ENCODE data around the gene LOXHD1.

The LOXHD1 gene

GRCh38 chr18:46456691-46457090 lies 200.3 kb downstream of the LOXHD1 start:
- Histone ChIP-seq H4K20me1 (ENCODE audit: insufficient read depth, low read length) (peaks cover 3% of the 10 kb centered on the region; the same call in 1 of the 2 replicates), H3K4me1 (ENCODE audit: insufficient read depth, low read length) (no peaks in the 10 kb centered on the region), H2AFZ (ENCODE audit: low read depth, low read length) (no peak overlapping the region), H3K4me3 (ENCODE audit: low read depth in 1 of 2, low read length in 2 of 2) (no peak overlapping the region), H3K36me3 (ENCODE audit: insufficient read depth, low read length) (peaks cover 19% of the 10 kb centered on the region), H3K9me3 (ENCODE audit: insufficient read depth, low read length, severe bottlenecking) (no peaks in the 10 kb centered on the region), H3K9ac (ENCODE audit: low read depth, low read length) (no peak overlapping the region), H3K4me2 (ENCODE audit: insufficient read depth, low read length) (no peak overlapping the region), H3K27ac (ENCODE audit: low read length) (no peak overlapping the region), H3K27me3 (ENCODE audit: insufficient read depth, low read length, poor library complexity) (no peaks in the 10 kb centered on the region), H3K79me2 (ENCODE audit: insufficient read depth, low read length) (no peaks in the 10 kb centered on the region)
- DNase-seq (no peak), ATAC-seq (ENCODE audit: insufficient read depth, low read depth) (no peak)
- TF ChIP-seq CTCF (IDR thresholded peaks at IDR 0.05; ENCODE audit: borderline replicate concordance, extremely low read depth, low read length, poor library complexity, severe bottlenecking) = no peak
- TF ChIP-seq EZH2 (IDR thresholded peaks at IDR 0.05; ENCODE audit: borderline replicate concordance, low read depth, low read length, severe bottlenecking) = no peak

- ATAC-seq (ENCODE audit: insufficient read depth, low read depth) = no peak
- no peak overlapping the region for H3K27ac ChIP-seq (ENCODE audit: low read length)
- H3K9ac ChIP-seq (ENCODE audit: low read depth, low read length) = no peak overlapping the region
- no peak overlapping the region for H3K4me3 ChIP-seq (ENCODE audit: low read depth in 1 of 2, low read length in 2 of 2)
- H3K27me3 ChIP-seq (ENCODE audit: insufficient read depth, low read length, poor library complexity) = no peaks in the 10 kb centered on the region
- no peaks in the 10 kb centered on the region for H3K4me1 ChIP-seq (ENCODE audit: insufficient read depth, low read length)
- no peak overlapping the region for H2AFZ ChIP-seq (ENCODE audit: low read depth, low read length)
- no peak overlapping the region for H3K4me2 ChIP-seq (ENCODE audit: insufficient read depth, low read length)
- H3K79me2 ChIP-seq (ENCODE audit: insufficient read depth, low read length) = no peaks in the 10 kb centered on the region
- H3K36me3 ChIP-seq (ENCODE audit: insufficient read depth, low read length) = peaks cover 48% of the 10 kb centered on the region
- H3K9me3 ChIP-seq (ENCODE audit: insufficient read depth, low read length, severe bottlenecking) = peaks cover 13% of the 10 kb centered on the region
- no peaks in the 10 kb centered on the region for H4K20me1 ChIP-seq (ENCODE audit: insufficient read depth, low read length)
- no peak for DNase-seq
- no peak for TF ChIP-seq CTCF (IDR thresholded peaks at IDR 0.05; ENCODE audit: borderline replicate concordance, extremely low read depth, low read length, poor library complexity, severe bottlenecking)
- no peak for TF ChIP-seq EZH2 (IDR thresholded peaks at IDR 0.05; ENCODE audit: borderline replicate concordance, low read depth, low read length, severe bottlenecking)
These were observed 204.2 kb downstream of the LOXHD1 start for GRCh38 chr18:46452820-46453219.

GRCh38 chr18:46449499-46449898 lies 207.5 kb downstream of the LOXHD1 start:
- no peaks in the 10 kb centered on the region for H3K4me1 ChIP-seq (ENCODE audit: insufficient read depth, low read length)
- peaks cover 13% of the 10 kb centered on the region for H3K9me3 ChIP-seq (ENCODE audit: insufficient read depth, low read length, severe bottlenecking)
- no peak overlapping the region for H3K9ac ChIP-seq (ENCODE audit: low read depth, low read length)
- H3K4me3 ChIP-seq (ENCODE audit: low read depth in 1 of 2, low read length in 2 of 2) = no peak overlapping the region
- no peak overlapping the region for H3K4me2 ChIP-seq (ENCODE audit: insufficient read depth, low read length)
- H3K27me3 ChIP-seq (ENCODE audit: insufficient read depth, low read length, poor library complexity) = no peaks in the 10 kb centered on the region
- H4K20me1 ChIP-seq (ENCODE audit: insufficient read depth, low read length) = no peaks in the 10 kb centered on the region
- DNase-seq (no peak), ATAC-seq (ENCODE audit: insufficient read depth, low read depth) (no peak)
- H3K36me3 ChIP-seq (ENCODE audit: insufficient read depth, low read length) = peaks cover 45% of the 10 kb centered on the region
- H2AFZ ChIP-seq (ENCODE audit: low read depth, low read length) = no peak overlapping the region
- H3K79me2 ChIP-seq (ENCODE audit: insufficient read depth, low read length) = no peaks in the 10 kb centered on the region
- no peak for TF ChIP-seq CTCF (IDR thresholded peaks at IDR 0.05; ENCODE audit: borderline replicate concordance, extremely low read depth, low read length, poor library complexity, severe bottlenecking)
- TF ChIP-seq EZH2 (IDR thresholded peaks at IDR 0.05; ENCODE audit: borderline replicate concordance, low read depth, low read length, severe bottlenecking) = no peak
- H3K27ac ChIP-seq (ENCODE audit: low read length) = no peak overlapping the region

- H3K27ac ChIP-seq (ENCODE audit: low read length) = no peak overlapping the region
- no peak for DNase-seq
- no peaks in the 10 kb centered on the region for H3K4me1 ChIP-seq (ENCODE audit: insufficient read depth, low read length)
- no peak overlapping the region for H2AFZ ChIP-seq (ENCODE audit: low read depth, low read length)
- no peak overlapping the region for H3K9ac ChIP-seq (ENCODE audit: low read depth, low read length)
- H3K9me3 ChIP-seq (ENCODE audit: insufficient read depth, low read length, severe bottlenecking) = peaks cover 13% of the 10 kb centered on the region
- ATAC-seq (ENCODE audit: insufficient read depth, low read depth) = no peak
- H3K36me3 ChIP-seq (ENCODE audit: insufficient read depth, low read length) = peaks cover 45% of the 10 kb centered on the region
- H3K4me3 ChIP-seq (ENCODE audit: low read depth in 1 of 2, low read length in 2 of 2) = no peak overlapping the region
- H4K20me1 ChIP-seq (ENCODE audit: insufficient read depth, low read length) = no peaks in the 10 kb centered on the region
- no peak for TF ChIP-seq EZH2 (IDR thresholded peaks at IDR 0.05; ENCODE audit: borderline replicate concordance, low read depth, low read length, severe bottlenecking)
- no peak for TF ChIP-seq CTCF (IDR thresholded peaks at IDR 0.05; ENCODE audit: borderline replicate concordance, extremely low read depth, low read length, poor library complexity, severe bottlenecking)
- H3K27me3 ChIP-seq (ENCODE audit: insufficient read depth, low read length, poor library complexity) = no peaks in the 10 kb centered on the region
- H3K4me2 ChIP-seq (ENCODE audit: insufficient read depth, low read length) = no peak overlapping the region
- no peaks in the 10 kb centered on the region for H3K79me2 ChIP-seq (ENCODE audit: insufficient read depth, low read length)
These were observed 208.0 kb downstream of the LOXHD1 start for GRCh38 chr18:46449033-46449432.
